ENCODE results near the gene ZNF804A. TPM values are rescaled to one million over a fixed set of nuclear protein-coding genes. Genes with fewer than 3 reads are reported as not detected.

The ZNF804A gene
- total and polyA plus RNA-seq, 4 donors: 0.07 to 0.37 (median 0.13) TPM

GRCh38 chr2:184938221-184938985 is 340.1 kb downstream of the ZNF804A start (continued):
- TF ChIP-seq CTCF (IDR thresholded peaks at IDR 0.05; ENCODE audit: low read depth, low read length, missing input control) (no peak), HNF4G (IDR thresholded peaks at IDR 0.05) (no peak)

GRCh38 chr2:184945326-184945725 is 347.0 kb downstream of the ZNF804A start:
- H3K36me3 ChIP-seq (ENCODE audit: control insufficient read depth in 4 of 4, insufficient read depth in 3 of 4, low read depth in 1 of 4, low read length in 3 of 4): no peaks in the 10 kb centered on the region
- H3K9me3 ChIP-seq (ENCODE audit: control insufficient read depth in 4 of 4, low read length in 3 of 4): no peaks in the 10 kb centered on the region
- WGBS: 53% methylated on average over 4 of the region's 4 CpGs
- H3K27me3 ChIP-seq (ENCODE audit: control insufficient read depth in 4 of 4, insufficient read depth in 4 of 4, low read length in 3 of 4): no peaks in the 10 kb centered on the region
- TF ChIP-seq ZBTB33 (IDR thresholded peaks at IDR 0.05) (no peak), YY1 (IDR thresholded peaks at IDR 0.05) (no peak), HNF4A (conservative IDR thresholded peaks at IDR 0.05) (no peak), TAF1 (conservative IDR thresholded peaks at IDR 0.05) (no peak), FOXA1 (IDR thresholded peaks at IDR 0.05) (no peak), HNF4G (IDR thresholded peaks at IDR 0.05) (no peak), CTCF (IDR thresholded peaks at IDR 0.05; ENCODE audit: low read depth, low read length, missing input control) (no peak), SP1 (IDR thresholded peaks at IDR 0.05) (no peak), REST (IDR thresholded peaks at IDR 0.05) (no peak), GABPA (IDR thresholded peaks at IDR 0.05 in 1 of 2, conservative IDR thresholded peaks at IDR 0.05 in 1 of 2) (no peak)
- no peak for DNase-seq (ENCODE audit: low spot score)
- no peak overlapping the region for H3K27ac ChIP-seq (ENCODE audit: low read depth in 1 of 2, low read length in 2 of 2)
- H3K4me1 ChIP-seq (ENCODE audit: control insufficient read depth in 4 of 4, insufficient read depth in 4 of 4, low read length in 3 of 4): no peaks in the 10 kb centered on the region
- H3K9ac ChIP-seq (ENCODE audit: low read depth in 1 of 2, low read length in 2 of 2): no peak overlapping the region
- no peak overlapping the region for H3K4me3 ChIP-seq (ENCODE audit: low read depth in 1 of 3, low read length in 3 of 3)

Measured in liver (tissue), 9 donors.